ENCODE data around the gene NDUFS6. TPM values are rescaled to one million over a fixed set of nuclear protein-coding genes. Genes with fewer than 3 reads are reported as not detected.
"Not testable (repeated sequence)": the region's sequence is repeated elsewhere in the genome, so short reads cannot be mapped to it uniquely, and the experiment has no call there.

The NDUFS6 gene
- total RNA-seq, 1 donor from 2014 or later: 37.8 TPM

DNA sequence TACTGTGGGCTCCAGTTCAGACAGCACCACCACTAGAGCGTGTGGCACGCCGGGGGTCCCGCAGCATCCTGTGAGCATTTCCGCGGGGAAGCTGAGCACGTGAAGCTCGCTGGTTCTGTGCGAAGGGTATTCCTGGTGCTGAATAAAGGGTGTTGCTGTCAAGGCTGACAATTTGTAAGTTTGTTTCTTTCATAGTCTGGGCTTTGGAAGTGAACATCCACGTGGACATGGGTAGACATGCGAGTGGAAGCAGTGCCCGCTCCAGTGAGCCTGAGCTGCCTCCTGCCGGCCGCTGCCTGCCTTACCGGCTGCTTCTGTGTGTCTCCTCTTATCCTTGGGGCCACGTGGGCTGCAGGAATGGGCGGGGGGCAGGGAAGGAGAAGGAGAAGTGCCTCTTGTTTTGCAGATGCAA, 14.7 kb downstream of the NDUFS6 start:
- Mint-ChIP-seq H3K36me3 (ENCODE audit: low read depth) (peaks cover 66% of the 10 kb centered on the region), H3K4me3 (no peak overlapping the region), H3K27ac (no peak overlapping the region), H3K27me3 (no peaks in the 10 kb centered on the region), H3K4me1 (peaks cover 3% of the 10 kb centered on the region), H3K9me3 (no peaks in the 10 kb centered on the region)
- DNase-seq: no peak
- intact Hi-C loops (cut with micrococcal nuclease): no loop called here

DNA sequence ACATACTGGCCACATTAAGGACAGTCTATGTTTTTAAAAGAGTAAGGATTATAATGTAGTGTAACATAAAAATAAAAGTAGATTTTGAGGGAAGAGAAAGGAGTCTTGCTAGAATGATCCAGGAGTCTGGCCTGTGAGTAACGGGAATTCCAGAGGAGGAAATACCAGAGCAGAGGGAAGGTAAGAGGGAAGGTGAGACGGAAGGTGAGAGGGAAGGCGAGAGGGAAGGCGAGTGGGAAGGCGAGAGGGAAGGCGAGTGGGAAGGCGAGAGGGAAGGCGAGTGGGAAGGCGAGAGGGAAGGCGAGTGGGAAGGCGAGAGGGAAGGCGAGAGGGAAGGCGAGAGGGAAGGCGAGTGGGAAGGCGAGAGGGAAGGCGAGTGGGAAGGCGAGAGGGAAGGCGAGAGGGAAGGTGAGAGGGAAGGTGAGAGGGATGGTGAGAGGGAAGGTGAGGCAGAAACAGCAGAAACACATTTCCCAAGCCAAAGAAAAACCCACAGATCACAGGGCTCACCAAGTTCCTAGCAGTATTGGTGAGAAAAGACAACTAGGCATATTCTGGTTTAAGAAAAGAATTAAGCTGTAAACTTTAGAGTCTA, 15.4 kb downstream of the NDUFS6 start:
- peaks cover 69% of the 10 kb centered on the region for H3K36me3 Mint-ChIP-seq (ENCODE audit: low read depth)

DNA sequence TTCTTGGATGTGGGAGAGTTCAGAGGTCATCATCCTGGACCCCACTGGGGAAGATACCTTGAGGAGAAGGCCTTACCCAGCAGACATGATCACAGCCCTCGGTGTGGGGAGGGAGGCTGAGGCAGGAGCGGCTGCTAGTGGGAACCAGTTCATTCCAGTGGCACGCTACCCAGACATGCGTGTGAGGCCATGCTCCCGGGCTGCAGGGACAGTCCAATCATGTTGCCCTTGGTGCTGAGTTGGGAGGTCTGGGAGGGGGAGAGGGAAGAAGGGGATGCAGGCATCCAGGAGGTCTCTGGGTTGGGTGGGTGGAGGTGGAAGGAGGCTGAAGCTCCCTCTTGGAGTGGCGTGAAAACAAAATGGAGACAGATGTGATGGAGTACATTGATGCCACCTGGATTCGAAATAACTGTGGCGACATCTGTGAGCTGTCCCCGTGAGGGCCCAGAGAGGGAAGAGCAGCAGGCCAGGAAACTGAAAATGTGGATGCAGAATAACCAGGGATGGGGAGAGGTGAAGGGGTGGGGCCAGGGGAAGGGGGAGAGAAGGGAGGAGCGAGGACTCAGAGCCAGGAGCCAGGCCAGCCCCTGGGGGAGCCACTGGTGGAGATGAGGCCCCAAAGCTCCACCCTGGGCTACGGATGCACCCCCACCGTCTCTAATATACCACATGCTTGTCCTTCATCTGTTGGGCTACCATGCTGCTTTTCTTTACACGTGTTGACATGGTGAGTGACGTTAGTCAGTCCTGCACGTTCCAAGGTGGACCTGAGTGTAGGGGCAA, 16.2 kb downstream of the NDUFS6 start:
- intact Hi-C loops (cut with micrococcal nuclease): no loop called here
- no peak for DNase-seq
- peaks cover 69% of the 10 kb centered on the region for H3K36me3 Mint-ChIP-seq (ENCODE audit: low read depth)
- H3K4me1 Mint-ChIP-seq: peaks cover 3% of the 10 kb centered on the region
- no peaks in the 10 kb centered on the region for H3K9me3 Mint-ChIP-seq
- no peak overlapping the region for H3K27ac Mint-ChIP-seq
- no peaks in the 10 kb centered on the region for H3K27me3 Mint-ChIP-seq
- H3K4me3 Mint-ChIP-seq: no peak overlapping the region

More for the DNA sequence above, 15.4 kb downstream of the NDUFS6 start:
- H3K27ac Mint-ChIP-seq; H3K9me3 Mint-ChIP-seq; H3K4me1 Mint-ChIP-seq; H3K4me3 Mint-ChIP-seq; DNase-seq; H3K27me3 Mint-ChIP-seq; intact Hi-C loops (cut with micrococcal nuclease): not testable (repeated sequence)

GRCh38 chr5:1818784-1819183, 17.6 kb downstream of the NDUFS6 start:
- H3K36me3 Mint-ChIP-seq (ENCODE audit: low read depth): peaks cover 66% of the 10 kb centered on the region

DNA sequence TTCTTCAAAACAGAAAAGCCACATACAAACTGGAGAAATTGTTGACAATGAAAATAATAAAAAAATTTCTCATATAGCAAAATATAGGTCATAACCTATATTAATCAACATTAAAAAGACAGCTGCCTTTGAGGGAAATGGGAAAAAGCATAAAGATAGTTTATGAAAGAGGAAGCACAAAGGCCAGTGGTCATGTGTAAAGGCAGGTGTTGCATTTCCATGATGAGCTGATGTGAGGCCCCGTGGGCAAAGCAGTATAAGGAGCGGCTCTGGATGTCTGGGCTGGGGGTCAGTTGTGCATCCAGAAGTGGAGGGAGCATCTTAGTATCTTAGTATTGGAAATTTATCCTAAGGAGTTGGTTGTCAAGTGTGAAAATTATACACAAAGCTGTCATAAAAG, 18.3 kb downstream of the NDUFS6 start:
- H3K36me3 Mint-ChIP-seq (ENCODE audit: low read depth): peaks cover 59% of the 10 kb centered on the region
- H3K4me1 Mint-ChIP-seq: peaks cover 3% of the 10 kb centered on the region
- H3K4me3 Mint-ChIP-seq: no peak overlapping the region
- no peaks in the 10 kb centered on the region for H3K9me3 Mint-ChIP-seq
- intact Hi-C loops (cut with micrococcal nuclease): no loop called here
- no peak for DNase-seq
- no peaks in the 10 kb centered on the region for H3K27me3 Mint-ChIP-seq
- no peak overlapping the region for H3K27ac Mint-ChIP-seq

More at GRCh38 chr5:1818784-1819183, 17.6 kb downstream of the NDUFS6 start:
- Mint-ChIP-seq H3K27me3 (no peaks in the 10 kb centered on the region), H3K4me3 (no peak overlapping the region), H3K27ac (peak overlapping the region; percentile 15), H3K4me1 (peaks cover 3% of the 10 kb centered on the region), H3K9me3 (no peaks in the 10 kb centered on the region)
- intact Hi-C loops (cut with micrococcal nuclease): no loop called here
- no peak for DNase-seq

DNA sequence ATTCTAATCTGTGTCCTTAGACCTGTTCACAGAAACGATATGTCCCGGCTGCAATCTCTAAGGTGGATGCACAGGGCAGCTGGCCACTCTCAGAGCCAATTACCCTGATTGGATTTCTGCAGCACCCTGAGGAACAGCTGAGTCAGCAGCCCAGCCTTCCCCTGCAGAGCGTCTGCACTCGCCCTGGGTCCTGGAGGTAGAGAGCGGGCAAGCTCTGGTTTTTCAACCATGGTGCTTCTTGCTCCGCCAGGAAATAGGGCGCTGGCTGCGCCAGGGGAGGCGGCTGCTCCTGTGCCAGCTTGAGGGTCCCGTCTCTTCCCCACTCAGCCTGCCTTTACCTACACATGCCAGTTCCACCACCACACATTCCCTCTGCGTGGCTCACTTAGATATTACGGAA, 19.2 kb downstream of the NDUFS6 start:
- no peaks in the 10 kb centered on the region for H3K9me3 Mint-ChIP-seq
- intact Hi-C loops (cut with micrococcal nuclease): no loop called here

DNA sequence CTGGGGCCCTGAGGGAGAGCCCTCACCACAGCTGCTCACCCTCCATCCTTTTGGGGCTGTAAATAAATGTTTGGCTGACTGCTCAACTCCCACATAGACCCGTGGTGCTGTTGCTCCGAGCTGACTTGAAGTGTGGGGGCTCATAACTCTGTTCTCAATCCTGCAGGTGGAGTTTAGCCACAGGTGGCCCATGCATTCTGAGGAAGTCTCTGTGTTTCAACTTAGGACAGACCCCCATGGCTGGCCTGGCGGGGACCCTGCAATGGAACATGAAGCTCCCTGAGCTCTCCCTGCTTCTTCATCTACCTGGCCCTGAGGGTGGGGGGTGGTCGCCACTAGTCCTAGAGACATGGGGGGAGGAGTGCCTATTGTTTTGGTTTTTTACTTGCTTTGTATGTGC, 19.7 kb downstream of the NDUFS6 start:
- DNase-seq: no peak
- intact Hi-C loops (cut with micrococcal nuclease): no loop called here
- H3K4me1 Mint-ChIP-seq: peaks cover 3% of the 10 kb centered on the region
- H3K36me3 Mint-ChIP-seq (ENCODE audit: low read depth): peaks cover 47% of the 10 kb centered on the region
- no peaks in the 10 kb centered on the region for H3K9me3 Mint-ChIP-seq
- no peaks in the 10 kb centered on the region for H3K27me3 Mint-ChIP-seq
- no peak overlapping the region for H3K27ac Mint-ChIP-seq
- H3K4me3 Mint-ChIP-seq: no peak overlapping the region

More for the DNA sequence above, 19.2 kb downstream of the NDUFS6 start:
- peaks cover 51% of the 10 kb centered on the region for H3K36me3 Mint-ChIP-seq (ENCODE audit: low read depth)
- H3K4me1 Mint-ChIP-seq: peaks cover 3% of the 10 kb centered on the region
- no peaks in the 10 kb centered on the region for H3K27me3 Mint-ChIP-seq
- no peak for DNase-seq
- no peak overlapping the region for H3K27ac Mint-ChIP-seq
- no peak overlapping the region for H3K4me3 Mint-ChIP-seq

DNA sequence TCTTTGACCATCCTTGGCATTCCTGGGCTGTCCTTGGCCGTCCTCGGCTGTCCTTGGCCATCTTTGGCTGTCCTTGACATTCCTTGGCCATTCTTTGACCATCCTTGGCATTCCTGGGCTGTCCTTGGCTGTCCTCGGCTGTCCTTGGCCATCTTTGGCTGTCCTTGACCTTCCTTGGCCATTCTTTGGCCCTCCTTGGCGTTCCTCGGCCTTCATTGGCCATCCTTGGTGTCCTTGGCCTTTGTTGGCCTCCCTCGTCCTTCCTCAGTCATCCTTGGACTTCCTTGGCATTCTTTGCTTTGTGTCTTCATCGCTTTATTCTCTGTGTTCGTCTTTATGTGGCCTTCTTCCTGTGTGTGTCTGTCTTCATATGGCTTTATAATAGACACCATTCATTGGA, 20.7 kb downstream of the NDUFS6 start:
- H3K4me1 Mint-ChIP-seq: no peaks in the 10 kb centered on the region
- no peak overlapping the region for H3K27ac Mint-ChIP-seq
- H3K4me3 Mint-ChIP-seq: no peak overlapping the region
- intact Hi-C loops (cut with micrococcal nuclease): no loop called here
- no peak for DNase-seq
- H3K36me3 Mint-ChIP-seq (ENCODE audit: low read depth): peaks cover 38% of the 10 kb centered on the region
- no peaks in the 10 kb centered on the region for H3K9me3 Mint-ChIP-seq
- no peaks in the 10 kb centered on the region for H3K27me3 Mint-ChIP-seq

DNA sequence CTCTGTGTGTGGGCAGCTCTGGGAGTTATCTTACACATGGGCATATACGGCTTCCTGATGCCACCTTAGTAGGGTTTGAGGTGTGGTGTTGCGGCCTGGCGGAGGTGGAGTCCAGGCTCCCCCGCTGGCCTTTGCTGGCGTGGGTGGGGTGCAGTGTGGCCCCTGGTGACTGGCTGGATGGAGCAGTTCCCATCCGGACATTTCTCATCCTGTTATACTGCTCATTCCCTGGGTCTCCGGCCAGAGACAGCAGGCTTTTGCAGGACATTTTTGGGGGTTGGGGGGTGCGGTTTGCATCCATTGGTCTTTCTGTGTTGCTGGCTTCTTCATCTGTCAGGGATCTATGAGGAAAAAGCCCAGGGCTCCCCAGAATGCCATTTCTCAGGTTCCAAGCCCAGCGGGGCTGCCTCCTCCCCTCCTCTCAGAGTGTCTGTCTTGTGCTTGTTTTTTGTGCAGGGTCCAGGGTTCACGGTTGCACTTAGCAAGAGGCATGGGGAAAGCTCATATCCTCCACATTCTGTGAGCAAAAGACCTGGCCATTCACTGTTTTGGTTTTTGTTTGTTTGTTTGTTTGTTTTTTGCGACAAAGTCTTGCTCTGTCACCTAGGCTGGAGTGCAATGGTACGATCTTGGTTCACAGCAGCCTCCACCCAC, 22.3 kb downstream of the NDUFS6 start:
- no peak for DNase-seq
- intact Hi-C loops (cut with micrococcal nuclease): no loop called here
- Mint-ChIP-seq H3K27ac (no peak overlapping the region), H3K36me3 (ENCODE audit: low read depth) (peaks cover 26% of the 10 kb centered on the region), H3K27me3 (no peaks in the 10 kb centered on the region), H3K9me3 (no peaks in the 10 kb centered on the region), H3K4me1 (no peaks in the 10 kb centered on the region), H3K4me3 (no peak overlapping the region)

DNA sequence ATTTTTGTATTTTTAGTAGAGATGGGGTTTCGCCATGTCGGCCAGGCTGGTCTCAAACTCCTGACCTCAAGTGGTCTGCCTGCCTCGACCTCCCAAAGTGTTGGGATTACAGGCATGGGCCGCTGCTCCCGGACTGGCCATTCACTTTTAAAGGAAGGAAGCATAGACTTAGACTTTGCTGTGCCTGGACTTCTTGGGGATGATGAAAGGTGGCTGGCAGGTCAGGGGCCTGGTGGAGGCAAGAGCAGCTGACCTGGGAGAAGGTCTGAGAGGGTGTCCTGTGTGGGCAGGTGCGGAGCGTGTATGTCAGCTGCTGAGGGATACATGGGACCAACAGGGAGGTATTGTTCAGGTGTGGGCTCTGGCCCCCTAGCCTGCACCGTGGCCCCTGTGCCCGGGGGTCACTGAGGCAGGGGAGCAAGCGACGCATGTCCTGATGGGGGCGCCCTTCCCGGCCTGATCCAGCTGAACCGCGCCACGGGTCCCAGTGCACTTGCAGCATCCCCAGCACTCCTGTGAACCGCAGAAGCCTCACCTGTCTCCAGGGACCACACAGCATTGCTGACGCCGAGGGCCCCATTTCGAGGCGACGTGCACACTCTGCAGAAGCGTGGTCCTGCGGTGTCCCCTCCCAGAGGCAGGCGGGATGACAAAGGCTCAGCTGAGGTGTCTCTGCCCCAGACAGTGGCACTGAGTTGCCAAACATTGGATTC, 23.1 kb downstream of the NDUFS6 start:
- intact Hi-C loops (cut with micrococcal nuclease): no loop called here

GRCh38 chr5:1824903-1825841, 24.0 kb downstream of the NDUFS6 start:
- Mint-ChIP-seq H3K4me3 (no peak overlapping the region), H3K9me3 (no peaks in the 10 kb centered on the region)
- intact Hi-C loops (cut with micrococcal nuclease): no loop called here

More for the DNA sequence above, 23.1 kb downstream of the NDUFS6 start:
- no peaks in the 10 kb centered on the region for H3K27me3 Mint-ChIP-seq
- no peak overlapping the region for H3K4me3 Mint-ChIP-seq
- H3K9me3 Mint-ChIP-seq: no peaks in the 10 kb centered on the region
- no peak for DNase-seq
- H3K36me3 Mint-ChIP-seq (ENCODE audit: low read depth): peaks cover 20% of the 10 kb centered on the region
- H3K4me1 Mint-ChIP-seq: no peaks in the 10 kb centered on the region
- H3K27ac Mint-ChIP-seq: no peak overlapping the region

DNA sequence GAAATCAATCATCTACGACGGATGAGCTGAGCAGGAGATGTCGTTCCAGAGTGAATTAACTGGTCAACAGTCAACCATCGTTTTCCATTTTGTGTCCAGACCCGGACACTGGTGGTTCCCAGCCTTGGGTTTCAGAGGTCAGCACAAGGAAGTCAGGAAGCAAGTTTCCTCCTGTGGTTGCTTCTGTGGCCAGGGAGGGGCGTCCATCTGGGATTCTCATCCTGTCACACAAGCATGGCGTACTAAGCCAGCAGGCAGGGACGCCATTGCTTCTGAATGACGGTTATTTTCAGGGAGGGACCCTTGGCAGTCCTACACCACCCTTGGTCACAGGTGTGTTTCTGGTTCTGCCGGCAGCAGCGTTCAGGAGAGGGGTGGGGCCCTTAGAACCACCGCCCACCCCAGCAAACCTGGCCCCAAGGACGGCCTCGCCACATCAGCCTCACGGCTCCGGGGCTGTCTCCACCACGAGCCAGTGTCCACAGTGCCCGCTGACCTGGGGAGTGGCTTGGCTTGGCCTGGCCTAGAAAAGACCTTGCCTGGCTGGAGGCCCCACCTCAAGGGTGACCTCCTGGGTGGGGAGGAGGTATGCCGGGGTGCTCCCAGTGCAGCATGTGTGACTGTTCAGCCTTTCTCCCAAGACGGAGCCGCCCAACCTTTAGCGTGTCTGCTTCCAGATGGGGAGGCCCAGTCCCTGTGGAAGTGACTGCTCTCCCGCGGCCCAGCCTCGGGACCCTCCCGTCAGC, 25.2 kb downstream of the NDUFS6 start:
- Mint-ChIP-seq H3K27me3 (no peaks in the 10 kb centered on the region), H3K27ac (no peak overlapping the region), H3K4me1 (no peaks in the 10 kb centered on the region), H3K36me3 (ENCODE audit: low read depth) (peaks cover 7% of the 10 kb centered on the region), H3K4me3 (no peak overlapping the region), H3K9me3 (no peaks in the 10 kb centered on the region)
- DNase-seq: no peak
- intact Hi-C loops (cut with micrococcal nuclease): no loop called here

More at GRCh38 chr5:1824903-1825841, 24.0 kb downstream of the NDUFS6 start:
- Mint-ChIP-seq H3K27ac (no peak overlapping the region), H3K36me3 (ENCODE audit: low read depth) (peaks cover 14% of the 10 kb centered on the region), H3K27me3 (no peaks in the 10 kb centered on the region), H3K4me1 (no peaks in the 10 kb centered on the region)
- DNase-seq: no peak
